CD14-positive monocyte (primary cell): ENCODE data around the gene ACBD6. TPM values are rescaled to one million over a fixed set of nuclear protein-coding genes. Genes with fewer than 3 reads are reported as not detected.
"Not testable (repeated sequence)": the region's sequence is repeated elsewhere in the genome, so short reads cannot be mapped to it uniquely, and the experiment has no call there.

Source experiments
- DNase-seq, 3 donors: peaks; one replicate each; pipeline ENCODE4 v3.0.0-alpha.2; 2011 to 2022
- H2AFZ ChIP-seq: 2 replicates; pipeline ENCODE4 v1.6.0; 2012; ENCODE audit warnings: mild to moderate bottlenecking, low read depth, low read length, inconsistent platforms; ENCODE audit not compliant: insufficient read depth, poor library complexity, severe bottlenecking
- H3K27ac ChIP-seq, 2 donors: 1 replicate in 1 of 2; 2 replicates in 1 of 2; pipeline ENCODE4 v1.5.1; 2012 to 2013; ENCODE audit warnings: low read length in 2 of 2, control low read depth in 1 of 2, inconsistent platforms in 1 of 2, low read depth in 1 of 2, mild to moderate bottlenecking in 1 of 2
- H3K27me3 ChIP-seq, 2 donors: one replicate each; pipeline versions ENCODE4 v1.6.0 to v1.6.1; 2011 to 2013; ENCODE audit warnings: low read length in 2 of 2; ENCODE audit not compliant: control insufficient read depth in 2 of 2, insufficient read depth in 2 of 2
- H3K36me3 ChIP-seq, 2 donors: replicated peaks in 1 of 2; 1 replicate in 1 of 2; 2 replicates in 1 of 2; pipeline versions ENCODE4 v1.5.1 to v1.6.1; 2012 to 2013; ENCODE audit warnings: low read length in 2 of 2, control low read depth in 1 of 2, inconsistent platforms in 1 of 2, mild to moderate bottlenecking in 1 of 2; ENCODE audit not compliant: insufficient read depth in 2 of 2, control insufficient read depth in 1 of 2
- H3K4me1 ChIP-seq, 2 donors: 1 replicate in 1 of 2; 2 replicates in 1 of 2; pipeline versions ENCODE4 v1.5.1 to v1.6.1; 2012 to 2013; ENCODE audit warnings: low read length in 2 of 2, control low read depth in 1 of 2, inconsistent platforms in 1 of 2, mild to moderate bottlenecking in 1 of 2, moderate library complexity in 1 of 2; ENCODE audit not compliant: insufficient read depth in 2 of 2, control insufficient read depth in 1 of 2
- H3K4me2 ChIP-seq: replicated peaks from 2 replicates; pipeline ENCODE3; 2012; ENCODE audit warnings: low read length, moderate library complexity, mild to moderate bottlenecking; ENCODE audit not compliant: poor library complexity, severe bottlenecking; ENCODE audit errors: extremely low read depth
- H3K4me3 ChIP-seq, 3 experiments: fragments of 200-600 bp in 1 of 3; sonication (generic) in 1 of 3; replicated peaks in 1 of 3; 1 replicate in 2 of 3; 2 replicates in 1 of 3; pipeline ENCODE4 v1.5.1; 2011 to 2013; ENCODE audit warnings: low read length in 3 of 3, mild to moderate bottlenecking in 3 of 3, control low read depth in 2 of 3, low read depth in 2 of 3, inconsistent platforms in 1 of 3, moderate library complexity in 1 of 3
- H3K79me2 ChIP-seq: 2 replicates; pipeline ENCODE4 v1.6.0; 2012; ENCODE audit warnings: mild to moderate bottlenecking, control low read depth, inconsistent platforms, low read length, moderate library complexity; ENCODE audit not compliant: insufficient read depth
- H3K9ac ChIP-seq: 2 replicates; pipeline ENCODE4 v1.6.0; 2017; ENCODE audit warnings: low read length, mild to moderate bottlenecking; ENCODE audit not compliant: insufficient read depth, poor library complexity, severe bottlenecking
- H3K9me3 ChIP-seq, 2 donors: replicated peaks in 1 of 2; 1 replicate in 1 of 2; 2 replicates in 1 of 2; pipeline versions ENCODE4 v1.5.1 to v1.6.1; 2012 to 2013; ENCODE audit warnings: low read length in 2 of 2, control low read depth in 1 of 2; ENCODE audit not compliant: control insufficient read depth in 1 of 2, insufficient read depth in 1 of 2
- H4K20me1 ChIP-seq: 2 replicates; pipeline ENCODE4 v1.6.0; 2012; ENCODE audit warnings: mild to moderate bottlenecking, low read length, control low read depth, moderate library complexity; ENCODE audit not compliant: insufficient read depth
- H3K27ac Mint-ChIP-seq, 7 donors: one replicate each; pipeline ENCODE4 v1.8.0; 2020; ENCODE audit warnings: mild to moderate bottlenecking in 7 of 7, mixed read lengths in 7 of 7, moderate library complexity in 6 of 7, inconsistent platforms in 2 of 7
- H3K27me3 Mint-ChIP-seq, 3 donors: one replicate each; pipeline ENCODE4 v1.8.0; 2021 to 2022; ENCODE audit warnings: low read depth in 3 of 3, mild to moderate bottlenecking in 3 of 3, mixed read lengths in 3 of 3, moderate library complexity in 3 of 3, inconsistent platforms in 1 of 3
- H3K36me3 Mint-ChIP-seq, 2 donors: one replicate each; pipeline ENCODE4 v1.8.0; 2020; ENCODE audit warnings: mixed read lengths in 2 of 2, inconsistent platforms in 1 of 2, mild to moderate bottlenecking in 1 of 2
- H3K4me1 Mint-ChIP-seq: one replicate; pipeline ENCODE4 v1.8.0; 2020; ENCODE audit warnings: mild to moderate bottlenecking, mixed read lengths
- H3K4me3 Mint-ChIP-seq, 2 donors: one replicate each; pipeline ENCODE4 v1.8.0; 2020; ENCODE audit warnings: mild to moderate bottlenecking in 2 of 2, mixed read lengths in 2 of 2, moderate library complexity in 1 of 2
- H3K9me3 Mint-ChIP-seq, 7 donors: one replicate each; pipeline ENCODE4 v1.8.0; 2020 to 2022; ENCODE audit warnings: mixed read lengths in 7 of 7, mild to moderate bottlenecking in 6 of 7, moderate library complexity in 6 of 7, inconsistent platforms in 2 of 7
- WGBS: methylation state at CpG from one replicate; pipeline ENCODE4 v1.1.5; 2013; ENCODE audit warnings: missing lambda C conversion rate; ENCODE audit not compliant: insufficient coverage; 5-methylcytosine and 5-hydroxymethylcytosine counted together
- intact Hi-C, 2 donors: fragments of 100-400 bp; cut with micrococcal nuclease; formaldehyde crosslinking; loops; one replicate each; pipeline versions ENCODE4 v1.15.0 to v1.15.1; 2023
- polyA plus RNA-seq, 3 donors: library from polyadenylated mRNA; depleted of rRNA in 1 of 3; unstranded in 2 of 3; stranded (reverse) in 1 of 3; fragments of 300-500 nt in 2 of 3; fragments of >200 nt in 1 of 3; fragmentation: Illumina TruSeq in 2 of 3; gene quantifications; 1 replicate in 2 of 3; 2 replicates in 1 of 3; pipeline ENCODE4 v1.2.3, GENCODE V29; 2012 to 2021
- TF ChIP-seq, protein P1 (sequence below): fragments of 200-600 bp; IDR thresholded peaks from one replicate; pipeline ENCODE4 v1.8.0; 2022; ENCODE audit warnings: antibody characterized with exemption, mild to moderate bottlenecking

ACBD6 gene
- polyA plus RNA-seq, 3 donors = 19.3 to 35.3 (median 19.7) TPM

DNA sequence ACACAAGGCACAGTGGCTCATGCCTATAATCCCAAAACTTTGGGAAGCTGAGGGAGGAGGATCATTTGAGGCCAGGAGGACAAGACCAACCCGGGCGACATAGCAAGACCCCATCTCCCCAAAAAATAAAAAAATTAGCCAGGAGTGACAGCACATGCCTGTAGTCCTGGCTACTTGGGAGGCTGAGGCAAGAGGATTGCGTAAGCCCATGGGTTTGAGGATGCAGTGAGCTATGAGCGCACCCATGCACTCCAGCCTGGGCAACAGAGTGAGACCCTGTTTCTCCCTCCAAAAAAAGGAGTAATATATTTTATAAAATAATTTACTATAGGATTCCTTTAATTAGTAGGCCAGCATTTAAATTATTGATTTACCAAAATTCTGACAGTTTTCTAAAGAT lies 89.8 kb downstream of the ACBD6 start:
- Mint-ChIP-seq H3K27ac (no peak overlapping the region), H3K4me3 (no peak overlapping the region), H3K27me3 (no peaks in the 10 kb centered on the region), H3K4me1 (peaks cover 12% of the 10 kb centered on the region), H3K36me3 (peaks cover 11 to 14% of the 10 kb centered on the region in 2 donors), H3K9me3 (peaks cover 0 to 4% (median 0%) of the 10 kb centered on the region in 7 donors)
- Histone ChIP-seq H3K4me2 (no peak overlapping the region), H3K4me3 (no peak overlapping the region), H3K9ac (no peak overlapping the region), H4K20me1 (no peaks in the 10 kb centered on the region), H3K27me3 (no peaks in the 10 kb centered on the region), H3K4me1 (peaks cover 7 to 11% of the 10 kb centered on the region in 2 donors), H3K36me3 (peaks cover 0 to 5% of the 10 kb centered on the region in 2 donors), H3K79me2 (no peaks in the 10 kb centered on the region), H2AFZ (no peak overlapping the region), H3K9me3 (no peaks in the 10 kb centered on the region), H3K27ac (no peak overlapping the region)
- no CpG with 5 or more reads among the region's 4 CpGs for WGBS
- intact Hi-C loops = loop anchor here (10.0 kb wide), 2 partner anchors 48 to 72 kb away; no protein-coding TSS in a partner anchor
- TF ChIP-seq, protein P1, sequence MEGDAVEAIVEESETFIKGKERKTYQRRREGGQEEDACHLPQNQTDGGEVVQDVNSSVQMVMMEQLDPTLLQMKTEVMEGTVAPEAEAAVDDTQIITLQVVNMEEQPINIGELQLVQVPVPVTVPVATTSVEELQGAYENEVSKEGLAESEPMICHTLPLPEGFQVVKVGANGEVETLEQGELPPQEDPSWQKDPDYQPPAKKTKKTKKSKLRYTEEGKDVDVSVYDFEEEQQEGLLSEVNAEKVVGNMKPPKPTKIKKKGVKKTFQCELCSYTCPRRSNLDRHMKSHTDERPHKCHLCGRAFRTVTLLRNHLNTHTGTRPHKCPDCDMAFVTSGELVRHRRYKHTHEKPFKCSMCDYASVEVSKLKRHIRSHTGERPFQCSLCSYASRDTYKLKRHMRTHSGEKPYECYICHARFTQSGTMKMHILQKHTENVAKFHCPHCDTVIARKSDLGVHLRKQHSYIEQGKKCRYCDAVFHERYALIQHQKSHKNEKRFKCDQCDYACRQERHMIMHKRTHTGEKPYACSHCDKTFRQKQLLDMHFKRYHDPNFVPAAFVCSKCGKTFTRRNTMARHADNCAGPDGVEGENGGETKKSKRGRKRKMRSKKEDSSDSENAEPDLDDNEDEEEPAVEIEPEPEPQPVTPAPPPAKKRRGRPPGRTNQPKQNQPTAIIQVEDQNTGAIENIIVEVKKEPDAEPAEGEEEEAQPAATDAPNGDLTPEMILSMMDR = no peak
- DNase-seq = peak in 1 of 3 donors; percentile 8

- H3K27me3 ChIP-seq, H3K4me1 Mint-ChIP-seq, H3K4me3 ChIP-seq, H3K79me2 ChIP-seq, H2AFZ ChIP-seq, H3K9me3 Mint-ChIP-seq, H3K36me3 ChIP-seq, H3K4me2 ChIP-seq, H3K27ac ChIP-seq, H3K4me3 Mint-ChIP-seq, H3K27ac Mint-ChIP-seq, H3K9ac ChIP-seq, H3K9me3 ChIP-seq, H3K27me3 Mint-ChIP-seq, DNase-seq, H4K20me1 ChIP-seq, H3K4me1 ChIP-seq: not testable (repeated sequence)
- H3K36me3 Mint-ChIP-seq = peaks cover 17 to 20% of the 10 kb centered on the region in 2 donors
- intact Hi-C loops = loop anchor here in 1 of 2 donors (10.0 kb wide), 1 partner anchor 133 kb away; no protein-coding TSS in a partner anchor
- no CpG with 5 or more reads among the region's 1 CpG for WGBS
Measured at GRCh38 chr1:180408128-180408527, 94.2 kb downstream of the ACBD6 start.
